Prostate gland (tissue), 2 donors: Measurements from ENCODE around the gene RBPJL. TPM values are rescaled to one million over a fixed set of nuclear protein-coding genes. Genes with fewer than 3 reads are reported as not detected.

ENCODE experiments used
- DNase-seq: peaks from one replicate; pipeline ENCODE4 v3.0.0-alpha.2; 2019; ENCODE audit warnings: low spot score
- H3K27ac ChIP-seq, 2 donors: fragments of 200-600 bp; sonication (generic); 2 replicates each; pipeline ENCODE4 v1.5.1; 2017 to 2019
- H3K27me3 ChIP-seq: fragments of 200-600 bp; sonication (generic); replicated peaks from 2 replicates; pipeline ENCODE4 v1.5.1; 2019; ENCODE audit not compliant: insufficient read depth
- H3K36me3 ChIP-seq, 2 donors: fragments of 200-600 bp; sonication (generic); 1 replicate in 1 of 2; 2 replicates in 1 of 2; pipeline versions ENCODE4 v1.5.1 to v1.8.1; 2017 to 2019
- H3K4me1 ChIP-seq: fragments of 200-600 bp; sonication (generic); replicated peaks from 2 replicates; pipeline ENCODE4 v1.5.1; 2019
- H3K4me3 ChIP-seq, 2 donors: fragments of 200-600 bp; sonication (generic); 2 replicates each; pipeline ENCODE4 v1.5.1; 2017 to 2019
- H3K9me3 ChIP-seq: fragments of 200-600 bp; sonication (generic); 2 replicates; pipeline ENCODE4 v1.5.1; 2017
- POLR2A ChIP-seq: fragments of 450-650 bp; IDR thresholded peaks from one replicate; pipeline ENCODE4 v1.6.1; 2016; ENCODE audit warnings: antibody characterized with exemption, mild to moderate bottlenecking
- POLR2AphosphoS5 ChIP-seq: sonication (generic); formaldehyde crosslinking; IDR thresholded peaks from one replicate; pipeline ENCODE4 v1.6.1; 2017; ENCODE audit warnings: antibody characterized with exemption
- WGBS: methylation state at CpG from one replicate; pipeline ENCODE4 v1.1.5; 2018; 5-methylcytosine and 5-hydroxymethylcytosine counted together
- intact Hi-C: fragments of 100-400 bp; cut with DNase I; formaldehyde crosslinking; loops from one replicate; pipeline ENCODE4 v1.14.2; 2022
- total RNA-seq, 2 donors: library from RNA; depleted of rRNA; stranded (reverse); fragments of >200 nt; gene quantifications; one replicate each; pipeline ENCODE4 v1.1.0, GENCODE V29; 2016
- TF ChIP-seq, protein P1 (sequence below), 4 experiments: fragments of 200-600 bp in 2 of 4; fragments of 450-650 bp in 2 of 4; sonication (generic) in 2 of 4; IDR thresholded peaks; 1 replicate in 3 of 4; 2 replicates in 1 of 4; pipeline ENCODE4 v1.5.1; 2016 to 2019; ENCODE audit warnings: antibody characterized with exemption in 4 of 4, mild to moderate bottlenecking in 2 of 4, moderate library complexity in 2 of 4

The RBPJL gene
- total RNA-seq, 2 donors from 2014 or later, result not detected

DNA sequence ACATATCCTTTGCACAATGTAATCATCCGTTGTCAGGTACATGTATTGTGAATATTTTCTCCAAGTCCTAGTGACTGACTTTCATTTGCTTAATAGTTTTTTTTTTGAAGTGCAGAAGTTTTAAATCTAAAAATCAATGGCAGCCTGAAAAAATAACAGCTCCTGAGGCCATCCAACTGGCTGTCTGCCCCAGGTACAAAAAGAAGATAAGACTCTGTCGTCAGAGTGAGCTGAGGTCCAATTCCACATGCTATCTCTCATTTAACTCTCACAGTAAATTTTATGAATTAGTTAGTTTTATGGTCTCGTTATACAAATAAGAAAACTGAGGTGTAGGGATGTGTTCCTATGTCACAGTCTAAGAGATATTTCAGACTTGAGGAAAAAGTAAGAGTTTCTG is 31.3 kb upstream of the RBPJL start:
- H3K9me3 ChIP-seq, result no peaks in the 10 kb centered on the region
- DNase-seq, result no peak
- no peaks in the 10 kb centered on the region for H3K27me3 ChIP-seq
- no peak overlapping the region for H3K27ac ChIP-seq
- WGBS, result 51% methylated on average over 3 of the region's 3 CpGs
- H3K4me3 ChIP-seq, result no peak overlapping the region
- no peaks in the 10 kb centered on the region for H3K4me1 ChIP-seq
- no peaks in the 10 kb centered on the region for H3K36me3 ChIP-seq
- no peak for TF ChIP-seq POLR2A
- TF ChIP-seq POLR2AphosphoS5, result no peak
- TF ChIP-seq, protein P1, sequence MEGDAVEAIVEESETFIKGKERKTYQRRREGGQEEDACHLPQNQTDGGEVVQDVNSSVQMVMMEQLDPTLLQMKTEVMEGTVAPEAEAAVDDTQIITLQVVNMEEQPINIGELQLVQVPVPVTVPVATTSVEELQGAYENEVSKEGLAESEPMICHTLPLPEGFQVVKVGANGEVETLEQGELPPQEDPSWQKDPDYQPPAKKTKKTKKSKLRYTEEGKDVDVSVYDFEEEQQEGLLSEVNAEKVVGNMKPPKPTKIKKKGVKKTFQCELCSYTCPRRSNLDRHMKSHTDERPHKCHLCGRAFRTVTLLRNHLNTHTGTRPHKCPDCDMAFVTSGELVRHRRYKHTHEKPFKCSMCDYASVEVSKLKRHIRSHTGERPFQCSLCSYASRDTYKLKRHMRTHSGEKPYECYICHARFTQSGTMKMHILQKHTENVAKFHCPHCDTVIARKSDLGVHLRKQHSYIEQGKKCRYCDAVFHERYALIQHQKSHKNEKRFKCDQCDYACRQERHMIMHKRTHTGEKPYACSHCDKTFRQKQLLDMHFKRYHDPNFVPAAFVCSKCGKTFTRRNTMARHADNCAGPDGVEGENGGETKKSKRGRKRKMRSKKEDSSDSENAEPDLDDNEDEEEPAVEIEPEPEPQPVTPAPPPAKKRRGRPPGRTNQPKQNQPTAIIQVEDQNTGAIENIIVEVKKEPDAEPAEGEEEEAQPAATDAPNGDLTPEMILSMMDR (IDR thresholded peaks at IDR 0.05), result no peak
- intact Hi-C loops, result no loop called here

DNA sequence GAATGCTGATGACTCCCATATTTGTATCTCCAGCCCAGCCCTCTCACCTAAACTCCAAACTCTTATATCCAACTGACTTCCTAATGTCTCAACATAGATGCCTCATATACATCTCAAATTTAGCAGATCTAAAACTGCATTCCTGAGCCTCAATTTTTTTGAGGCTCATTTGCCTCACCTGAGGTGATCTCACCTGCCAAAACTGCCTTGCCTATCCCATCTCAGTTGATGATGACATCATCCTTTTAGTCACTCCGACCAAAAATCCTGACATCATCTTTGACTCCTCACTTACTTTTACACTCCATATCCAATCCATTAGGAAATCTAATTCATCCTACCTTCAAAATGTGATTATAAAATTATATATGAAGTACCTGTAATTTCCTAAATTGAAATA is 26.6 kb upstream of the RBPJL start:
- no peak overlapping the region for H3K4me3 ChIP-seq
- intact Hi-C loops, result no loop called here
- no peak overlapping the region for H3K27ac ChIP-seq
- DNase-seq, result no peak
- no peaks in the 10 kb centered on the region for H3K9me3 ChIP-seq
- no peaks in the 10 kb centered on the region for H3K4me1 ChIP-seq
- H3K36me3 ChIP-seq, result no peaks in the 10 kb centered on the region
- 70% methylated on average over 1 of the region's 1 CpG for WGBS
- TF ChIP-seq POLR2AphosphoS5, result no peak
- TF ChIP-seq, protein P1 (IDR thresholded peaks at IDR 0.05), result no peak
- no peak for TF ChIP-seq POLR2A
- no peaks in the 10 kb centered on the region for H3K27me3 ChIP-seq

DNA sequence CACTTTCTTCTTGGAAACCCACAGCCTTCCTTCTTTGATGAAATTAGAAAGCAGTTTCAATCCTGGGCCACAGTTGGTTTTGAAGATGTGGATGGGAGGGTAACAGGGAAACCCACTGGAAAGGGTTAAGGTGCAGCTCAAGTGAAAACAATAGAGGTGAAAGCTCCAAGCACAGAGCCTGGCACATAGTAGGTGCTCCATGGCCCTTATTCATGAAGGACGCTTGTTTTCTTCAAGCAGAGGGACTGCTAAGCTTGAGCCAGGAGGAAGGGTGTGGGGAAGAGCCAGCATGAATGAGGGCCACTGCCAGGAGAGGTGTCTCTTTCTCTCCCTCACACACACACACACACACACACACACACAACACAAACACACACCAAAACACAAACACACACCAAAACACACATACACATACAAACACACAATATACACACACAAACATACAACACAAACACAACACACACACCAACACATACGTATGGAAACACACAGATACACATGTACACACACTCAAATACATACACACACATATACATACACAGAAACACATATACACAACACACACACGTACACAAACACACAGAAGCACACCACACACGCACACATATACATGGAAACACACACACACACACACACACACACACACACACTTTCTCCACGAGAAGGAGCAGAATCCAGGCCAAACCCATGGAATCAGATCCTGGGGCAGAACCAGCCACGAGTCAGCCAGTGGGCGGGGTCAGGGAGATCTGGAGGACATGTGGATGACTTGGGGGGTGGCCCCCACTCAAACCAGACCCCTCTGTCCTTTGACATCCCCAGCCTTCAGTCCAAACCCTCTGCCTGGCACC is 23.7 kb upstream of the RBPJL start:
- intact Hi-C loops, result no loop called here
- 73% methylated on average over 7 of the region's 7 CpGs for WGBS

GRCh38 chr20:45283551-45284057 is 23.0 kb upstream of the RBPJL start:
- H3K4me3 ChIP-seq, result no peak overlapping the region
- intact Hi-C loops, result no loop called here
- H3K27ac ChIP-seq, result no peak overlapping the region
- no peaks in the 10 kb centered on the region for H3K36me3 ChIP-seq
- no peaks in the 10 kb centered on the region for H3K9me3 ChIP-seq
- no peak for DNase-seq
- 65% methylated on average over 4 of the region's 4 CpGs for WGBS
- no peaks in the 10 kb centered on the region for H3K27me3 ChIP-seq
- TF ChIP-seq, protein P1 (IDR thresholded peaks at IDR 0.05), result no peak
- TF ChIP-seq POLR2AphosphoS5 (no peak), POLR2A (no peak)
- H3K4me1 ChIP-seq, result no peaks in the 10 kb centered on the region

More for the DNA sequence above, 23.7 kb upstream of the RBPJL start:
- DNase-seq, result no peak
- TF ChIP-seq, protein P1 (IDR thresholded peaks at IDR 0.05), result no peak
- no peak for TF ChIP-seq POLR2A
- no peak for TF ChIP-seq POLR2AphosphoS5
- Histone ChIP-seq H3K9me3 (no peaks in the 10 kb centered on the region), H3K27me3 (no peaks in the 10 kb centered on the region), H3K27ac (no peak overlapping the region), H3K4me1 (no peaks in the 10 kb centered on the region), H3K4me3 (no peak overlapping the region), H3K36me3 (no peaks in the 10 kb centered on the region)

DNA sequence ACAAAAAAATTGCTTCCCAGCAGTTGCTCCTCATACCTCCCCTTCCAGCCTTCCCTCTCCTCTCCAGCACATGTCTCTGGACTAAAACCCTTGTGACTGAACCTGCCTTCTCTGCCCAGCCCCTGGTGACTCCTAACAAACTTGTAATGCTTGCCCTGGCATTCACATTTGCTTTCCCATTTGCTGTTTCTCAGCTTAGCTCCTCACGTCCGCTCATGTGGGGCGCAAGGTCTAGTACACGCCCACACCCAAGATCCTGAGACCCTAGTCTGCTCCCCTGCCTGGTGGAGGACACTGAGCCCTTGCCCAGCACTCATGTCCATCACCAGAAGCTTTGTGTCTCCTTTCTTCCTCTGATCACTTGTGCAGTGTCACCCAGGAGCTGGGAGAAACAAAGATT is 18.3 kb upstream of the RBPJL start:
- Histone ChIP-seq H3K27ac (no peak overlapping the region), H3K27me3 (no peaks in the 10 kb centered on the region), H3K4me3 (no peak overlapping the region), H3K9me3 (no peaks in the 10 kb centered on the region), H3K4me1 (no peaks in the 10 kb centered on the region), H3K36me3 (no peaks in the 10 kb centered on the region)
- WGBS, result 74% methylated on average over 4 of the region's 4 CpGs
- no peak for TF ChIP-seq POLR2AphosphoS5
- TF ChIP-seq POLR2A, result no peak
- TF ChIP-seq, protein P1 (IDR thresholded peaks at IDR 0.05), result no peak
- DNase-seq, result no peak
- intact Hi-C loops, result no loop called here
